GM12865 (cell line): ENCODE results near the gene CACNA1S.

Experiments used
- DNase-seq: peaks from one replicate; pipeline ENCODE4 v3.0.0; 2010; ENCODE audit warnings: low read depth
- H3K4me3 ChIP-seq: 2 replicates; pipeline ENCODE4 v1.5.1; 2011; ENCODE audit warnings: mild to moderate bottlenecking, low read depth, low read length, control low read depth
- CTCF ChIP-seq: IDR thresholded peaks from 2 replicates; pipeline ENCODE4 v1.5.1; 2011; ENCODE audit warnings: low read length, control low read depth, low read depth, inconsistent platforms; ENCODE audit not compliant: insufficient read depth; ENCODE audit errors: missing control alignments

CACNA1S gene

GRCh38 chr1:201119206-201120197 lies 7.3 kb upstream of the CACNA1S start:
- peak; percentile 52 for DNase-seq
- no peak overlapping the region for H3K4me3 ChIP-seq
- peak; percentile 83 for TF ChIP-seq CTCF

DNA sequence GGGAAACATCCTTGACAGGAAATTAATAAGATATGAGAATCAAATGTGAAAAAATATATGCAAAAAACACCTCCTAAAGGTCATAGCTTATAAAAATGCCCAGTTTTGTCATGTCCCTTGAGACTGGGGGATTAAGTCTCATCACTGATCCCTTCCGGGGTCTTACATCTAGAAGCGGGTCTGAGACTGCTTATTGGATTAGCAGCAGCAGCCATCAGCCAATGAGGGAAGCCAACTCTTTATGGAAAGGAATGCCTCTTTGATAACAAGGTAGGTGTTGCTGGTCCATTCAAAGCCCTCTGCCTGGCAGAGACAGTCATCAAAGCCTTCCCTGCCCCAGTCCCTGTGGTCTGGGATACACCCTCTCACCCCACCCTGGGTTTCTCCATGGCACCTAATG lies 3.9 kb upstream of the CACNA1S start:
- TF ChIP-seq CTCF: no peak
- no peak for DNase-seq
- no peak overlapping the region for H3K4me3 ChIP-seq

- no peak for TF ChIP-seq CTCF
- DNase-seq: no peak
- H3K4me3 ChIP-seq: no peak overlapping the region
Observed at GRCh38 chr1:201115390-201115937, 3.2 kb upstream of the CACNA1S start.

- H3K4me3 ChIP-seq: peak overlapping the region; percentile 40
- TF ChIP-seq CTCF: peak; percentile 81
Observed at GRCh38 chr1:201114245-201115131, 2.3 kb upstream of the CACNA1S start.

DNA sequence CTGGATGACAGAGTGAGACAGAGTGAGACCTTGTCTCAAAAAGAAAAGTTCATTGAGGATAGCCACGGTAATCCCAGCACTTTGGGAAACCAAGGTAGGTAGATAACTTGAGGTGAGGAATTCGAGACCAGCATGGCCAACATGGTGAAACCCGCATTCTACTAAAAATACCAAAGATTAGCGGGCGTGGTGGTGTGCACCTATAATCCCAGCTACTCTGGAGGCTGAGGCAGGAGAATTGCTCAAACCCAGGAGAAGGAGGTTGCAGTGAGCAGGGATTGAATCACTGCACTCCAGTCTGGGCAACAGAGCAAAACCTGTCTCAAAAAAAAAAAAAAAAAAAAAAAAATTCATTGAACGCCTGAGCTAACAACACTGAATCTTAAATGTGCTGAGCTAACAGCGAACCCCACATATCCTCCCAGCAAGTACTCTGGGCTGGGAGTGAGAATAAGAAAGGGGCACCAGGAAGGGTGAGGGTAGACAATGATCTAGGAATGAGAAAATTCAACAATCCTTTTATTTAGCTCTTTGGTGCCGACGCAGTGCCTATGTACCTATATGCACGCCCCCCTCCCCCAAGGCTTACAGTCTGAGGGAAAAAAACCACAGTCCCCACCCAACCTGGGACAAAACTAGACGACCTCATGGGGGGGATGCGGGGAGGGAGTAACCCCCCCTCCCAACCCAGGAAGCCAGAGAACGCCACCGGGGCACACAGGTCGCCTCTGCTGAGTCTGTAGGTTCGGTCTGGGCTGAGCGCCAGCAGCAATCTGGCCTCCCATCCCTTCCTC lies 1.4 kb upstream of the CACNA1S start:
- H3K4me3 ChIP-seq: no peak overlapping the region
- no peak for TF ChIP-seq CTCF
- DNase-seq: no peak

More at GRCh38 chr1:201114245-201115131, 2.3 kb upstream of the CACNA1S start:
- DNase-seq: peak; percentile 76

GRCh38 chr1:201112926-201113325 lies 700 bp upstream of the CACNA1S start:
- no peak for DNase-seq
- no peak for TF ChIP-seq CTCF
- H3K4me3 ChIP-seq: no peak overlapping the region
